Fibroblast of mammary gland (primary cell): ENCODE measurements around the gene GNAQ.
A peak's percentile ranks its signal among the peaks of the same experiment; 100 is the strongest.

Experiments used
- DNase-seq: peaks from one replicate; pipeline ENCODE4 v3.0.0-alpha.2; 2010; ENCODE audit warnings: low read depth
- H3K4me3 ChIP-seq: 2 replicates; pipeline ENCODE4 v1.5.1; 2011; ENCODE audit warnings: low read depth, mild to moderate bottlenecking, low read length, moderate library complexity; ENCODE audit not compliant: control insufficient read depth
- CTCF ChIP-seq: conservative IDR thresholded peaks from 2 replicates; pipeline ENCODE4 v1.5.1; 2011; ENCODE audit warnings: low read depth, low read length, inconsistent platforms; ENCODE audit not compliant: control insufficient read depth, insufficient read depth

The GNAQ gene

GRCh38 chr9:78033870-78034269 is 2.3 kb upstream of the GNAQ start:
- TF ChIP-seq CTCF = no peak

GRCh38 chr9:78032730-78033457 is 1.3 kb upstream of the GNAQ start:
- no peak for DNase-seq
- TF ChIP-seq CTCF = no peak
- peak overlapping the region; percentile 55 for H3K4me3 ChIP-seq

More at GRCh38 chr9:78033870-78034269, 2.3 kb upstream of the GNAQ start:
- no peak overlapping the region for H3K4me3 ChIP-seq
- DNase-seq = no peak

GRCh38 chr9:78031893-78032729 is 500 bp upstream of the GNAQ start:
- no peak for TF ChIP-seq CTCF
- peak; percentile 90 for DNase-seq
- peak overlapping the region; percentile 55 for H3K4me3 ChIP-seq

- no peak for TF ChIP-seq CTCF
- DNase-seq = peak; percentile 31
- H3K4me3 ChIP-seq = peak overlapping the region; percentile 75
These were observed 813 bp downstream of the GNAQ start for GRCh38 chr9:78030553-78031443.

- no peak for TF ChIP-seq CTCF
- H3K4me3 ChIP-seq = peak overlapping the region; percentile 75
- peak; percentile 28 for DNase-seq
These were observed 1.4 kb downstream of the GNAQ start for GRCh38 chr9:78030296-78030552.

- TF ChIP-seq CTCF = no peak
- DNase-seq = peak; percentile 18
- peak overlapping the region; percentile 75 for H3K4me3 ChIP-seq
These were observed 1.9 kb downstream of the GNAQ start for GRCh38 chr9:78029551-78030295.
